A549 (cell line): ENCODE data around the gene SEMA5A.

Source experiments
- CTCF ChIP-seq: fragments of >200 bp; sonication (Bioruptor Twin); formaldehyde crosslinking; IDR thresholded peaks from 3 replicates; pipeline ENCODE4 v1.5.1; 2016
- JUNB ChIP-seq: fragments of >200 bp; sonication (Bioruptor Twin); formaldehyde crosslinking; IDR thresholded peaks from 2 replicates; pipeline ENCODE4 v1.6.1; 2016
- POLR2A ChIP-seq: IDR thresholded peaks from 2 replicates; pipeline ENCODE4 v1.6.1; 2012; ENCODE audit warnings: mild to moderate bottlenecking, low read length
- TF ChIP-seq, protein P1 (sequence below): fragments of 200-600 bp; sonication (generic); IDR thresholded peaks from 2 replicates; pipeline ENCODE4 v1.6.1; 2016; ENCODE audit warnings: antibody characterized with exemption, mild to moderate bottlenecking, moderate library complexity

DNA sequence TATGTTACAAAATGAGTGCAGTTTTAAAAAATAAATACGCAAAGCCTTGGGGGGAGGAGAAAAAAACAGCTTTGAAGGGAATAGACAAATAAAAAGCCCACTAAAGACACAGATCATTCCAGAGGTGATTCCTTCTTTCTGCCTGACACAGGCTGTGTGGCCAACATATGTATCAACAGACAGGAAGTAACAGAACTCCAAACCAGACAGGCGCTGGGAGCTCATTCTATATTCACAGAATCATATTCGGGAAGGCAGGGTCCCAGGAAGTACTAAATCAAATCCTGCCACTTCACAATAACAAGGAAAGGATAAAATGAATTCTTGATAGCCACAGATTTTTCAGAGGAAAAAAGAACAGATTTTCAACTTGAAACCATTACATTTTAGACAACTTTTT is 62.1 kb downstream of the SEMA5A start:
- no peak for TF ChIP-seq JUNB
- no peak for TF ChIP-seq POLR2A
- no peak for TF ChIP-seq CTCF
- TF ChIP-seq, protein P1, sequence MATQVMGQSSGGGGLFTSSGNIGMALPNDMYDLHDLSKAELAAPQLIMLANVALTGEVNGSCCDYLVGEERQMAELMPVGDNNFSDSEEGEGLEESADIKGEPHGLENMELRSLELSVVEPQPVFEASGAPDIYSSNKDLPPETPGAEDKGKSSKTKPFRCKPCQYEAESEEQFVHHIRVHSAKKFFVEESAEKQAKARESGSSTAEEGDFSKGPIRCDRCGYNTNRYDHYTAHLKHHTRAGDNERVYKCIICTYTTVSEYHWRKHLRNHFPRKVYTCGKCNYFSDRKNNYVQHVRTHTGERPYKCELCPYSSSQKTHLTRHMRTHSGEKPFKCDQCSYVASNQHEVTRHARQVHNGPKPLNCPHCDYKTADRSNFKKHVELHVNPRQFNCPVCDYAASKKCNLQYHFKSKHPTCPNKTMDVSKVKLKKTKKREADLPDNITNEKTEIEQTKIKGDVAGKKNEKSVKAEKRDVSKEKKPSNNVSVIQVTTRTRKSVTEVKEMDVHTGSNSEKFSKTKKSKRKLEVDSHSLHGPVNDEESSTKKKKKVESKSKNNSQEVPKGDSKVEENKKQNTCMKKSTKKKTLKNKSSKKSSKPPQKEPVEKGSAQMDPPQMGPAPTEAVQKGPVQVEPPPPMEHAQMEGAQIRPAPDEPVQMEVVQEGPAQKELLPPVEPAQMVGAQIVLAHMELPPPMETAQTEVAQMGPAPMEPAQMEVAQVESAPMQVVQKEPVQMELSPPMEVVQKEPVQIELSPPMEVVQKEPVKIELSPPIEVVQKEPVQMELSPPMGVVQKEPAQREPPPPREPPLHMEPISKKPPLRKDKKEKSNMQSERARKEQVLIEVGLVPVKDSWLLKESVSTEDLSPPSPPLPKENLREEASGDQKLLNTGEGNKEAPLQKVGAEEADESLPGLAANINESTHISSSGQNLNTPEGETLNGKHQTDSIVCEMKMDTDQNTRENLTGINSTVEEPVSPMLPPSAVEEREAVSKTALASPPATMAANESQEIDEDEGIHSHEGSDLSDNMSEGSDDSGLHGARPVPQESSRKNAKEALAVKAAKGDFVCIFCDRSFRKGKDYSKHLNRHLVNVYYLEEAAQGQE, result no peak
